ENCODE data around the gene MTHFD1.

MTHFD1 gene

GRCh38 chr14:64459405-64460136 is 71.4 kb downstream of the MTHFD1 start:
- H3K27me3 ChIP-seq (replicated peaks; ENCODE audit: control insufficient read depth, insufficient read depth, low read length): no peaks in the 10 kb centered on the region
- H3K36me3 ChIP-seq (ENCODE audit: control insufficient read depth, insufficient read depth, low read length): peaks cover 7% of the 10 kb centered on the region
- no peak for DNase-seq (ENCODE audit: extremely low read depth, insufficient read length)
- no peak for TF ChIP-seq CTCF (IDR thresholded peaks at IDR 0.05; ENCODE audit: insufficient read depth, low read length, poor library complexity, severe bottlenecking)
- no peak overlapping the region for H3K4me3 ChIP-seq (replicated peaks; ENCODE audit: low read depth, low read length)

- no peak for TF ChIP-seq CTCF (IDR thresholded peaks at IDR 0.05; ENCODE audit: insufficient read depth, low read length, poor library complexity, severe bottlenecking)
- no peak overlapping the region for H3K4me3 ChIP-seq (replicated peaks; ENCODE audit: low read depth, low read length)
- H3K36me3 ChIP-seq (ENCODE audit: control insufficient read depth, insufficient read depth, low read length): peaks cover 2% of the 10 kb centered on the region
- DNase-seq (ENCODE audit: extremely low read depth, insufficient read length): no peak
- H3K27me3 ChIP-seq (replicated peaks; ENCODE audit: control insufficient read depth, insufficient read depth, low read length): no peaks in the 10 kb centered on the region
Measured at GRCh38 chr14:64461221-64461620, 73.1 kb downstream of the MTHFD1 start.

GRCh38 chr14:64463195-64463594 is 75.0 kb downstream of the MTHFD1 start:
- no peak for TF ChIP-seq CTCF (IDR thresholded peaks at IDR 0.05; ENCODE audit: insufficient read depth, low read length, poor library complexity, severe bottlenecking)
- no peak overlapping the region for H3K4me3 ChIP-seq (replicated peaks; ENCODE audit: low read depth, low read length)
- peak; percentile 49 for DNase-seq (ENCODE audit: extremely low read depth, insufficient read length)
- H3K27me3 ChIP-seq (replicated peaks; ENCODE audit: control insufficient read depth, insufficient read depth, low read length): no peaks in the 10 kb centered on the region
- peaks cover 2% of the 10 kb centered on the region for H3K36me3 ChIP-seq (ENCODE audit: control insufficient read depth, insufficient read depth, low read length)

GRCh38 chr14:64463873-64464272 is 75.7 kb downstream of the MTHFD1 start:
- peaks cover 2% of the 10 kb centered on the region for H3K36me3 ChIP-seq (ENCODE audit: control insufficient read depth, insufficient read depth, low read length)
- TF ChIP-seq CTCF (IDR thresholded peaks at IDR 0.05; ENCODE audit: insufficient read depth, low read length, poor library complexity, severe bottlenecking): no peak
- no peak for DNase-seq (ENCODE audit: extremely low read depth, insufficient read length)
- H3K4me3 ChIP-seq (replicated peaks; ENCODE audit: low read depth, low read length): no peak overlapping the region
- no peaks in the 10 kb centered on the region for H3K27me3 ChIP-seq (replicated peaks; ENCODE audit: control insufficient read depth, insufficient read depth, low read length)

- H3K27me3 ChIP-seq (replicated peaks; ENCODE audit: control insufficient read depth, insufficient read depth, low read length): no peaks in the 10 kb centered on the region
- TF ChIP-seq CTCF (IDR thresholded peaks at IDR 0.05; ENCODE audit: insufficient read depth, low read length, poor library complexity, severe bottlenecking): no peak
- DNase-seq (ENCODE audit: extremely low read depth, insufficient read length): no peak
- peak overlapping the region; percentile 76 for H3K4me3 ChIP-seq (replicated peaks; ENCODE audit: low read depth, low read length)
- H3K36me3 ChIP-seq (ENCODE audit: control insufficient read depth, insufficient read depth, low read length): peaks cover 2% of the 10 kb centered on the region
Measured at GRCh38 chr14:64464651-64465050, 76.5 kb downstream of the MTHFD1 start.
